Adrenal gland (tissue), 5 donors: Measurements from ENCODE around the gene SIGLEC1.

Source experiments
- CTCF ChIP-seq, 6 experiments: fragments of 450-650 bp in 4 of 6; fragments of 200-600 bp in 2 of 6; sonication (generic) in 1 of 6; IDR thresholded peaks; 1 replicate in 5 of 6; 2 replicates in 1 of 6; pipeline versions ENCODE4 v1.5.1 to v1.8.0; 2016 to 2021; ENCODE audit warnings: antibody characterized with exemption in 6 of 6, mild to moderate bottlenecking in 2 of 6, moderate library complexity in 1 of 6
- POLR2A ChIP-seq, 2 donors: fragments of 450-650 bp; IDR thresholded peaks; one replicate each; pipeline ENCODE4 v1.6.1; 2017; ENCODE audit warnings: antibody characterized with exemption in 2 of 2, mild to moderate bottlenecking in 2 of 2, moderate library complexity in 1 of 2
- donor health status: DM: no; HTN: no; CAD: no.

- TF ChIP-seq CTCF (IDR thresholded peaks at IDR 0.05), result no peak
- TF ChIP-seq POLR2A (IDR thresholded peaks at IDR 0.05), result no peak
Observed at GRCh38 chr20:3739926-3740451, 27.6 kb upstream of the SIGLEC1 start.
